H1 (cell line): Measurements from ENCODE around the gene CACNA2D1.

Experiments
- POLR2AphosphoS5 ChIP-seq: IDR thresholded peaks from 2 replicates; pipeline ENCODE4 v1.6.1; 2011; ENCODE audit warnings: low read depth, low read length
- SP1 ChIP-seq: IDR thresholded peaks from 2 replicates; pipeline ENCODE4 v1.6.1; 2011; ENCODE audit warnings: low read depth, low read length

DNA sequence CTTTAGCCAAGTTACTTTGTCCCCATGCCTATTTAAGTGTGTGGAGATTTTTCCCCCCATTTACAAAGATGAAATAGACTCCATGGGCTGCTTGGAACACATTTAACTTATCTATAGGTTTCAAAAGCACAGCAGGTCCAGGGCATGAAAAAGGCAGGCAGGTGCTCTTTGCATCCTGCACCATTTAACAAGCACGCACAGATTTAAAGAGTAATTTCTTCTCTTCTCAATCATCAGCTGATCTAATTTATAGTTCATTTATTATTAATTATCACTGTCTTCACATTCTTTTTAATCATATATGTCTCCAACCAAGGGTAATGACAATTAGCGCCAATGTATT, 156.8 kb downstream of the CACNA2D1 start:
- TF ChIP-seq SP1 = no peak
- TF ChIP-seq POLR2AphosphoS5 = no peak
